HG02678 (cell line): ENCODE results near the gene MAEA.

Experiments
- ATAC-seq: cut with Tn5 transposase; IDR thresholded peaks from one replicate; pipeline ENCODE4 v1.9.1; 2021; ENCODE audit warnings: mild to moderate bottlenecking, moderate library complexity; ENCODE audit not compliant: unreplicated experiment

Gene MAEA

GRCh38 chr4:1289207-1290164 is at the start of gene MAEA:
Gene MAEA (plus strand): TSS chr4:1289891. CDS start chr4:1289914, 23 bp downstream.
- ATAC-seq: peak; percentile 94

GRCh38 chr4:1239950-1240307 is 49.8 kb upstream of the MAEA start:
- ATAC-seq: no peak

- no peak for ATAC-seq
Measured at GRCh38 chr4:1240721-1241465, 48.8 kb upstream of the MAEA start.

- no peak for ATAC-seq
Measured at GRCh38 chr4:1241466-1241935, 48.2 kb upstream of the MAEA start.

- no peak for ATAC-seq
Measured at GRCh38 chr4:1241936-1242505, 47.7 kb upstream of the MAEA start.

GRCh38 chr4:1242506-1243450 is 46.9 kb upstream of the MAEA start:
- ATAC-seq: no peak

- no peak for ATAC-seq
Measured at GRCh38 chr4:1243451-1244080, 46.1 kb upstream of the MAEA start.

GRCh38 chr4:1244081-1244977 is 45.4 kb upstream of the MAEA start:
- ATAC-seq: no peak

GRCh38 chr4:1244978-1245471 is 44.7 kb upstream of the MAEA start:
- ATAC-seq: no peak

- no peak for ATAC-seq
Measured at GRCh38 chr4:1245481-1246051, 44.1 kb upstream of the MAEA start.

- no peak for ATAC-seq
Measured at GRCh38 chr4:1246111-1246881, 43.4 kb upstream of the MAEA start.

- ATAC-seq: no peak
Measured at GRCh38 chr4:1246901-1247863, 42.5 kb upstream of the MAEA start.

- no peak for ATAC-seq
Measured at GRCh38 chr4:1247864-1248244, 41.8 kb upstream of the MAEA start.

GRCh38 chr4:1248245-1249147 is 41.2 kb upstream of the MAEA start, which contains the start of gene CTBP1:
Gene CTBP1 (minus strand): TSS chr4:1249130. CDS start chr4:1241331, 7,799 bp downstream.
- peak; percentile 48 for ATAC-seq

- ATAC-seq: peak; percentile 61
Measured at GRCh38 chr4:1249148-1249730, 40.5 kb upstream of the MAEA start.
